Measurements from ENCODE around the gene BCAS1.

BCAS1 gene

DNA sequence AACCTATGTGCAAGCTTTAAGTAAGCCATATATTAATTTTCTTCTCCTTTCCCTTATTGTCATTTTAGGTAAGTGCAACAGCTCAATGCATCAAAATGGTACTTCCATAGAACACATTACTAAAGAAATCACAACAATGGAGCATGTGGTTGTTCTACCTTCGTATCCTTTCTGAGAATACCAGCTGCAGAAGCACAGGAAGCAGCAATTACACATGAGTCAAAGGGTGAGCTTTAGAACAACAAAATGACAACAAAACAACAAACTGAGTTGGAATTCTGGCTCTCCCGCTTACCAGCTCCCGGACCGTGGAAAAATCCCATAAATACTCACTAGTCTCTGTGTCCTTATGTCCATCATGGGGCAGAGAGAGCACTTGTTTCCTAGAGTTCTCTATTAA is 108.9 kb downstream of the BCAS1 start:
- no peak for DNase-seq (ENCODE audit: low read depth)

DNA sequence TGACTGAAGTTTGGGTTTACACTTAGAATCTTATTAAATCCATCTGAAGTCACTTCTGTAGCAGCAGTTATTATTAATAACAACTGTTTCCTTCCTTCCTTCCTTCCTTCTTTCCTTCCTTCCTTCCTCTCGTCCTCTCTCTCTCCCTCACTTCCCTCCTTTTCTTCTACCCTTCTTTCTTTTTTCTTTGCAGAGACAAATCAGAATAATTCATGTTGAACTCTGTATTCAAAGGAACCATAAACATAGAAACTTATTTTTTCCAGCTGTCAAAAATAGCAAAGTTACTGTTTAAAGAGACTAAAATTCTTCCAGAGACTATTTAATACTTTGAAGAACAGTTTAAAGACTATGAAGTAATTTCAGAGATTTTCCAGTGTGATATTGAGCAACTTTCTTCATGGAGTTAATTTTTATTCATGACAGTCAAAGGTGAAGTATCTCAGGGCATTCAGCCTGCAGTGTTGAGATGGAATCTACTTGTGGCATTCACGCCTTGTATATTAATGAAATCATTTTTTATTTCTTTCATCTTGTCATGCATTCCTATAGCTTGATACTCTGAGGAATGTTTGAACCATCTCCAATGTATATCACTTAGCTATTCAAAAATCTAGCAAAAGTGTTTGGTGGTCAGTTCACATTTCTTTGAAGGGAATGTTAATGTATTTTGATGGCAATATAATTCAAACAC is 109.7 kb downstream of the BCAS1 start:
- DNase-seq (ENCODE audit: low read depth), result no peak

DNA sequence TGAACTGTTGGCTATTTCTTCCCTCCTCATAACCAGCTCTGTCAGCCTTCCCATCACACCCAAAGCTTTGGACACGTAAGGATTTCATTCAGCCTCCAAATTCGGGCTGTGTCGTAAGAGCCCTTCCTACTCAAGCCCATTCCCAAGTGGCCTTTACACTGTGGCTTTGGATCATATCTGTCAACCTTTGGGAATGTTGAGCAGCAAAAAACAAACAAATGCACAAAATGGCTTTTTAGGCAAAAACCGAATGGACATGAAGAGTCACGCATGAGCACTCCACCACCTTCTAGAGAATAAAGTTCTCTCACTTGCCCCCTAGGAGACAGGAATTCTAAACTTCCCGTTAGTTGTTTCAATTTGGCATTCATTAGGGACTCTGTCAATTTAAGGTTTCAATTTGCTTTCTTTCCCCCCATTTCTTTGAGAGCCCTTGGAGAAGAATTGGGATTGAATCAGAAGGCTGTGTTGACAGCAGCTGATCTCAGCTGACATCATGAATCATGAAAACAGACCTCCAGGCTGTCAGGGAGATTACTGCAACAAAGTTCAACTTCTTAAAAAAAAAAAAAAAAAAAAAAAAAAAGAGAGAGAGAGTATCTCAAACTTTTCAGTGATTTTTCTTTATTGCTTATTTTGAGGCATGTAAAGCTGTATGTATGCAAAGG is 110.3 kb downstream of the BCAS1 start:
- DNase-seq (ENCODE audit: low read depth), result peak; percentile 92

- no peak for DNase-seq (ENCODE audit: low read depth)
Observed at GRCh38 chr20:53958260-53958659, 112.1 kb downstream of the BCAS1 start.

DNA sequence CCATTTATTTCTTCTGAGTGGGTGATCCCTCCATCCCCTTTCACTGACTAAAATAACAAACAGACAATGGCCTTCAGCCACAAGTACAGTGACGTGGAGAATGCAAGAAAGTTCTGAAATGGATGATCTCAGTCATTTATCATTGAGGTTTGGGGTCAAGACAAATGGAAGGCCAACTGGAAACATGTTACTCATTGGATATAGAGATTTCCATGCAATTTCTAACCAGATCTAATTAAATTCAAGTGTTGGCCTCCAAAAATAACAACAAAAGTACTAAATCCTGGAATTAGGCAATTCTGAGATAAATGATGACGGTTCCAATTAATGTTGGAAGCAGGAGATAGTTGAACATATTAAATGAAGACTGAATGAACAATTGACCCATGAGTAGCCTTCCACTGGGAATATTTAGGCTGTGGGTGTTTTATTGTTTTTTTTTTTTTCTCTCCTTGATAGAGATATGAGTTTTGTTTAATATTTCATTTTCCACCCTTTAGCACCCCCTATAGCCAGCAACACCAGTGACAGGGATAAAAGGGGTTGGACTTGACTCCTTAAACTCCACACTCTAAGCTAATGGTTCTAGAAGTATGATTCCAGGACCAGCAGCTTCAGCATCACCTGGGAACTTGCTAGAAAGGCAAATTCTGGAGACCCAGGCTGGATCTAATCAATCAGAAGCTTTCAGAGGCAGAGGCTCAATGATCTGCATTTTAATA is 112.8 kb downstream of the BCAS1 start:
- DNase-seq (ENCODE audit: low read depth), result peak; percentile 89

GRCh38 chr20:53956013-53956715 is 114.2 kb downstream of the BCAS1 start:
- DNase-seq (ENCODE audit: low read depth), result no peak

DNA sequence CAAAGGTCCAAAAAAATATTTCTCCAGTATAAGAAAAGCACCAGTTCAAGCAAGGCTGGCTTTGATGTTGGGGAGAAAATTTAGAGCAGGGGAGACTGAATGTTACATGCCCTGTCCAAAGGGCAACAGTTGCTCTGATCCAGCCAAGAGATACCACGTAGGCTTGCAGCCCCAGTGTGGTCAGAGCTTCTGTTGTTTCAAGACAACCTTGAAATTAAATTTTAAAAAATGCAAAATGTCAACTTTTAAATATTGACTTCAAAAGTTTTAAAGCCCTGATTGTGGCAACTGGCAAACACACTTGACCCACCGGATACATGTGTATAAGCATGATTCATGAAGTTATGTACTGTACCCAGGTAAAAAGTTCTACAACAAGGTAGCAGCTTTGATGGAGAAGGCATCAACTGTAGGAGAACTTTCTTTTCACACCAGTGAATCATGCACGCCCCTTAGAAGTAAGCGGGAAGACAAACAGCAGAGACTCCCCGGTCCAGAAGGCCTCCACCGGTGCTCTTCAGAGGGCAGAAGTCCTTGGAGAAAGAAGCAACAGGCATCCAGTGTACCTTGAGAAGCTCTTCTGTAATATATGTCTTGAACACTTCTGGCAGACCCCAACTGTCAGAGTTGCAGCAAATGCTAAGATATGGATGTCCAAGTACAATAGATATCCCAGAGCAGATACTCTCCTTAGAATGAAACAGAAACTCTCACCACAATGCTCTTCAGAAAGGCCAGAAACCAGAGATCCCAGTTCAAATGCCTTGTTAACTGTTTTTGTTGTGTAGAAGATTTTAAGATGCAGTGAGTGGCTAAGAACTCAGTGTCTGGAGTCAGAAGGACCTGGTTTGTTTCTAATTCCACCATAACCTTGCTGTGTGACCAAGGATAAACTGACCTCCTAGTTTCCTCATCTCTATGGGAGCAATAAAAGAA is 115.4 kb downstream of the BCAS1 start:
- no peak for DNase-seq (ENCODE audit: low read depth)

DNA sequence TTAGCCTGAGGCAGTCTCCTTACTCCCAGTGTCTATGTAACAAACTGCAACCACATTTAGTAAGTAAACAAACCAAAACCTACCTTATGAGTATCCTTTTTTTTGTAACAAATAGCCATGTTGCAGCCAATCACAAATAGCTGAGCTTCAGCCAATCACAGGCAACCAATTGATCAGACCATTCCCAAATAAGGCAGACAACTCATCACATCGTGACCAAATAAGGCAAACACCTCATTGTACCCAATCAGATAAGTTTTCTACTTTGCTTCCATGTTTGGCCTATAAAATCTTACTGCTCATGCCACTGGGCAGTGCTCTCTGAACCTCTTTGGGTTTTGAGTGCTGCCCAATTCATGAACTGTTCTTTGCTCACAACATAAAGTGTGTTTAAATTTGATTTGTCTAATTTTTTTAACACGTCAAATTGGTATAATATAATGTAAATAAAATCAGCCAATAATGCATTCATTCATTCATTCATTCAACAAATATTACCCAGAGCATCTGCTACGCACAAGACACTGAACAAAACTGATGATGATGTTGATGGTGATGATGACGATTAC is 117.8 kb downstream of the BCAS1 start:
- DNase-seq (ENCODE audit: low read depth), result no peak

DNA sequence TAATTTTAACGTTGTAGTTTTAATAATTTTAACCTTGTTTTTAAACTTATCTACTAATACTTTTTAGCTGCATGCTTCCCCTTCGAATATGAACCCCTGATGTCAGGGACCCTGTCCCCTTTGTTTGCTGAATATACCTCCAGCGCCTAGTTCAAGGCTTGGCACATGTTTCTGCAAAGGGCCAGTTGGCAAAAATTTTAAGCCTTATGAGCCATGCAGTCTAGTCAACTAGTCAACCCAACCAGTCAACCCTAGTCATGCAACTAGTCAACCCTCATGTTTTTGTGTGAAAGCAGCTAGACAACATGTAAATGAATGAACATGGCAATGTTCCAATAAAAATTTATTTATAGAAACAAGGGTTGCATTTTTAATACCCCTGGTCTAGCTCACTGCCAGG is 119.8 kb downstream of the BCAS1 start:
- DNase-seq (ENCODE audit: low read depth), result no peak

DNA sequence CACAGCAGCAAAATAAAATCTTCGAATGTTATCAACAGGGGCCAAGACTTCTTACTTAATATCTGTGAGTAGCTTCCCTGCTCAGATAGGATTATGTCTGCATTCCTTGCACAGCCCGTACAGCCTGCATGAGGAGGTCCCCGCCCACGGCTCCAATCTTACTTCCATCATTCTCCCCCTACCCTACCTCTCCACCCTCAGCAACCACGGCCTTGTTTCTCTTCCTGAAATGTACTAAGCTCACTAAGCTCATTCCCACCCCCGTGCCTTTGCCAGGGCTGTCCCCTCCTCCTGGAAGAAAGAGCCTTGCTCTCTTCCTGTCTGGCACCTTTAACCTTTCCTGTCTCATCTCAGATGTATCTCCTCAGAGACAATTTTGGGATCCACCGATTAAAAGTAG is 120.4 kb downstream of the BCAS1 start:
- DNase-seq (ENCODE audit: low read depth), result no peak

DNA sequence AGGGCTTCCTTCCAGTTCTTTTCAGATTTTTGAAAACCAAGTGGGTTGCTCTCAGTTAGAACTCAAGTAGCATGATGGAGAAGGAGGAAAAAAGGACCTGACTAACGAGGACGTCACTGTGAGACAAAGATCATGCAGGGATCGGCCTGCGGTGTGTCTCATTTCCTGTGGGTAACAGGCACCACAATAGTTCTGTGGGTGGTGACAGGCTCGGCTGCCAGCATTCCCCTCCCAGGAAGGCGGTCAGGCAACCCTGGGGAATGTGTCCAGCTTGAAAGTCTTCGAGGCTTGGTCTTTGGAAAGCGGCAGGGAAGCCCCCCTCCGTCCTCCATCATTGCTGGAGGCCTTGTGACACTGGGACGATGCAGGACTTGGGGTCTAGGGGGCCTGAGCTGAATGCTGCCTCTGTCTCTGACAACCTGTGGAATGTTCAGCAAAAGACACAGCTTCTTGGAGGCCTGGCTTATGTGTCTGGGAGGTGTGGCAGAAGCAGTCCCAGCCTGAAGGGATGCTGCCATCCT is 121.0 kb downstream of the BCAS1 start:
- peak; percentile 88 for DNase-seq (ENCODE audit: low read depth)

DNA sequence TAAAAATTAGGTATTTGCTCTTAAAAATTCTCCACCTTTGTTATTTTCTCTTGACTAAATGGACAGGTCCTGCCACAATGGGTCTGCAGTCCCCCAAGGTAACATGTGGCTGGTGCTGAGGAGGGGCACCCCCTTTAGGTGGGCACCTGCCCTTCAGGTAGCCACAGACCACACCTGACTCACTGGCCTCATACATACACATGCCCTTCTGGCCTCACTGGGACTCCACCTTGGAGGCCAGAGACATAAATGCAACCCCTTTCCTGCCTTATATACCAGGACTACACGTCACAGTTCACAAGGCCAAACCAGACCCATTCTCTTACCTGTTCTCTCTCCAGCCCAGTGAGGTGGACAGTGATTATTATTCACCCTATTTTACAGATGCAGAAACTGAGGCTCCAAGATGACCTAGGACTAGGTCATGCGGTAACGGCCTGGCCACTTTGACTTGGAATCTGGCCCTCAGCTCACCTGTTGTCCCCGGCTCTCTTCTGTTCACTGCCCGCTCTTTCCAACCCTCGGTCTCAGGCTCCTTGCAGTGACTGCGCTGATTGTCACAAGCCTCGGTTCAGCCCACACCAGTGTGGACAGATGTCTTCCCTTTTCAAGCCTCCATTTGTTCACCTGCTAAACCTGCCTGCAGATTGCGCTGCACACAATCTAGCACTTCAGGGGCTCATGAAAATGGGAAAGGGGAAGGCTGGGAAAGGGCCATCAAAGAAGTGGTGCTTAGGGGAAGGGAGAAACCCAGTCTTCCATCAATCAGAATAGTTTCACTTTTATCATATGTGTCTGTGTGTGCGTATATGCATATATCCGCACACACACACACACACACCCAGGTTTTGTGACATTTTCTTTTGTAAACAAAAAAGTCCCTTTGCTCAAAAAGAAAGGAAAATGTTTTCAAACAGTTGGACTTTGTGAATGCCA is 121.7 kb downstream of the BCAS1 start:
- DNase-seq (ENCODE audit: low read depth), result no peak

DNA sequence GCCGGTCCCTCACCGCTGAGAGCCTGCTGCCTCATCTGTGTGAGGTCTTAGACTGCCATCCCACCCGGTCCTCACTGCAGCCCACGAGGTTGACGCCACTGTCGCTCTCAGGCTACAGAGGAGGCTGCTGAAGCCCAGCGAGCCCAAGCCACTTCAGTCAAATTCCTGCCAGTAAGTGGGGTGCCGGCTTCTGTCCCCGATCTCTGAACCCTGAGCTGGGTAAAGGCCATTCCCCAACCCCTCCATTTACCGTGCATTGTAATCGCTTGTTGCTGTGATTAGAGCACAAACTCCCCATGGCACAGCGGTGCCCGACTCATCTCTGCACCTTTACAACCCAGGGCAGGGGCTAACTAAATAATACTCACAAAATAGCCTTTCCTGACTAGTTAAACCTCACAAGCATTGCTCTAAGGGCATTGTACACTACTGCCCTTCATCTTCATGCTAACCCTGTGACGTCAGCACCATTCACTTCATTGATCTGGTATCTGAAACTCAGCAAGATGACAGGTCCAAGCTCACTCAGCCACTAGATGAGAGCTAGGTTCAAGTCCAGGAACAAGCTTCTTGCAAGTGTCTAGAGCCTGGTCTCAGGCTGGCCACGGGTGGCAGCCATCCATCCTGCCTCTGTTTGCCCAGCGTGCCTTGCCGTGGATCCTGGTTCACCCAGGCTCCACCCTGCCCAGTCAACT is 122.7 kb downstream of the BCAS1 start:
- DNase-seq (ENCODE audit: low read depth), result no peak

DNA sequence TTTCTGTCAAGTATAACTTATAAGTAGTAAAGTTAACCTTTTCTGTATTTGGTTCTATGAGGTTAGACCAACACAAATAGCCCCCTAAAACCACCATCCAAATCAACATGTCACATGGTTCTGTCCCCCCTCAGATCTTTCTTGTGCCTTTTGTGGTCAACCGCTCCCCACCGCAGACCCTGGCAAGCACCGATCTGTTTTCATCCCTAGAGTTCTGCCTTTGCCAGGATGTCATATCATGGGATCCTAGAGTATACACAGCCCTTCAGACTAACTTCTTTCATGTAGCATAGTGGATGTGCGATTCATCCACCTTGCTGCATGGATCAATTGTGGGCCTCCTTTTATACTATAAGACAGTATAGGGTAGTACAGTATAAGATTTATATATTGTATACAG is 124.3 kb downstream of the BCAS1 start:
- DNase-seq (ENCODE audit: low read depth), result no peak

- DNase-seq (ENCODE audit: low read depth), result no peak
Observed at GRCh38 chr20:53945478-53945877, 124.9 kb downstream of the BCAS1 start.

- no peak for DNase-seq (ENCODE audit: low read depth)
Observed at GRCh38 chr20:53944796-53945195, 125.6 kb downstream of the BCAS1 start.

DNA sequence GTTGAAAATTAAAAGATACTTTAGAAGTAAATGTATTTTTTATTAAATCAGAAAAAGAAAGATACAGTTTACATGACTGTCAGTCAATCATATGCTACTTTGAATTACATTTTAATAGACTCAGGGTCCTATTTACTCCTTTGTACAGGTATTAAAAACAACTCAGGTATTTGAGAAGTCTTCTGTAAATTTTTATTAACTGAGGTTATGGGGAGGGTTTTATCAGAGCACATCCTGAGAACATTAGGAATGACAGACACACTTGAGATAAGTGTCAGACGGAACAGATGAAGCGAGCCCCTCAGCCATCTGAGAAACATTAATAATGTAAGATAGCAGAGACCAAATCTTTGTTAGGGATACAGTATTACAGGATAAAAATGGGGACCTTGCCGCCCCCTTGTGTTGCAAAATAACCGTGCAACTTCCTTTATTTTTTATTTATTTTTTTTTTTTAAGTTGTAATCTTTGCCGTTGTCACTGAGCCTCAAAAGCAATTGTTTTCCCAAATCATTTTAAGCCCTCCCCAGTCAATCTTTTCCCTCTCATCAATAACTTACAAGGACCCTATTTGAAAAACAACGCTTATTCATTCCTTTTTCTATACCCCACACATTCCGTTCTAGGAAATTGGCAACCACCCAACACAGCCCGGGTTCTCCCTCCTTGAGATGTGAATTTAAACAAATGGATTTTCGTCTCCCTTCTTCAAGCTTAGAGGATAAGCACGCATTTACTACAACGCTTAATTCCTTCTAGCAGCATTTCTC is 126.7 kb downstream of the BCAS1 start:
- peak; percentile 24 for DNase-seq (ENCODE audit: low read depth)

- DNase-seq (ENCODE audit: low read depth), result no peak
Observed at GRCh38 chr20:53942973-53943372, 127.4 kb downstream of the BCAS1 start.

GRCh38 chr20:53942472-53942816 is 128.0 kb downstream of the BCAS1 start:
- DNase-seq (ENCODE audit: low read depth), result no peak

Measured in stromal cell of bone marrow (primary cell).